H1 (cell line): Measurements from ENCODE around the gene SPATA22. TPM values are rescaled to one million over a fixed set of nuclear protein-coding genes. Genes with fewer than 3 reads are reported as not detected.

ENCODE experiments used
- ATF2 ChIP-seq: IDR thresholded peaks from 2 replicates; pipeline ENCODE4 v1.6.1; 2012; ENCODE audit warnings: low read length, inconsistent platforms
- HDAC2 ChIP-seq, 2 experiments: fragments of 300-600 bp in 1 of 2; sonication (generic) in 1 of 2; IDR thresholded peaks; 2 replicates each; pipeline ENCODE4 v1.6.1; 2011 to 2012; ENCODE audit warnings: low read depth in 2 of 2, low read length in 2 of 2, mild to moderate bottlenecking in 2 of 2, moderate library complexity in 2 of 2, borderline replicate concordance in 1 of 2, inconsistent platforms in 1 of 2
- KDM4A ChIP-seq: IDR thresholded peaks from one replicate; pipeline ENCODE4 v1.7.1; 2012; ENCODE audit warnings: low read depth, mild to moderate bottlenecking, moderate library complexity, low read length, inconsistent platforms; ENCODE audit not compliant: severe bottlenecking
- RXRA ChIP-seq: IDR thresholded peaks from 2 replicates; pipeline ENCODE4 v1.6.1; 2011; ENCODE audit warnings: low read depth, mild to moderate bottlenecking, low read length, moderate library complexity; ENCODE audit not compliant: insufficient read depth
- SAP30 ChIP-seq: fragments of 300-600 bp; sonication (generic); IDR thresholded peaks from 2 replicates; pipeline ENCODE4 v1.7.1; 2012; ENCODE audit warnings: low read length, moderate library complexity, mild to moderate bottlenecking, inconsistent platforms; ENCODE audit not compliant: insufficient read depth, insufficient replicate concordance
- SIRT6 ChIP-seq: IDR thresholded peaks from one replicate; pipeline ENCODE4 v1.7.1; 2012; ENCODE audit warnings: low read length, inconsistent platforms
- SP4 ChIP-seq: IDR thresholded peaks from 2 replicates; pipeline ENCODE4 v1.6.1; 2012; ENCODE audit warnings: low read length, inconsistent platforms
- TAF1 ChIP-seq: IDR thresholded peaks from 2 replicates; pipeline ENCODE4 v1.6.1; 2011; ENCODE audit warnings: mild to moderate bottlenecking, low read depth, low read length
- TCF12 ChIP-seq: IDR thresholded peaks from 2 replicates; pipeline ENCODE4 v1.6.1; 2011; ENCODE audit warnings: low read depth, mild to moderate bottlenecking, low read length
- polyA plus RNA-seq, 7 experiments: library from polyadenylated mRNA; depleted of rRNA in 3 of 7; stranded (reverse) in 5 of 7; unstranded in 2 of 7; fragments of >200 nt in 5 of 7; fragments of 200-250 nt in 2 of 7; gene quantifications; 1 replicate in 5 of 7; 2 replicates in 1 of 7; 4 replicates in 1 of 7; pipeline versions ENCODE4 v1.2.1 to v1.2.3, GENCODE V29; 2011 to 2013; ENCODE audit warnings: missing spikeins in 2 of 7, mixed read lengths in 2 of 7
- total RNA-seq: library from RNA; stranded (reverse); fragmentation: NEBNext Ultra II Directional; extraction: Animal tissue kit (Norgen Biotek cat#: 25700); gene quantifications from 2 replicates; pipeline ENCODE4 v1.2.1, GENCODE V29; 2021
- TF ChIP-seq, protein P1 (sequence below): fragments of 300-600 bp; sonication (generic); IDR thresholded peaks from 2 replicates; pipeline ENCODE4 v1.7.1; 2012; ENCODE audit warnings: low read length, moderate library complexity, mild to moderate bottlenecking, inconsistent platforms; ENCODE audit not compliant: insufficient replicate concordance

Gene SPATA22
- total and polyA plus RNA-seq, 2 of the 8 experiments (the other 6 are each of a cell fraction or from before 2014, with no cell fraction given), result 0.06 TPM; not detected in 1

- TF ChIP-seq, protein P1, sequence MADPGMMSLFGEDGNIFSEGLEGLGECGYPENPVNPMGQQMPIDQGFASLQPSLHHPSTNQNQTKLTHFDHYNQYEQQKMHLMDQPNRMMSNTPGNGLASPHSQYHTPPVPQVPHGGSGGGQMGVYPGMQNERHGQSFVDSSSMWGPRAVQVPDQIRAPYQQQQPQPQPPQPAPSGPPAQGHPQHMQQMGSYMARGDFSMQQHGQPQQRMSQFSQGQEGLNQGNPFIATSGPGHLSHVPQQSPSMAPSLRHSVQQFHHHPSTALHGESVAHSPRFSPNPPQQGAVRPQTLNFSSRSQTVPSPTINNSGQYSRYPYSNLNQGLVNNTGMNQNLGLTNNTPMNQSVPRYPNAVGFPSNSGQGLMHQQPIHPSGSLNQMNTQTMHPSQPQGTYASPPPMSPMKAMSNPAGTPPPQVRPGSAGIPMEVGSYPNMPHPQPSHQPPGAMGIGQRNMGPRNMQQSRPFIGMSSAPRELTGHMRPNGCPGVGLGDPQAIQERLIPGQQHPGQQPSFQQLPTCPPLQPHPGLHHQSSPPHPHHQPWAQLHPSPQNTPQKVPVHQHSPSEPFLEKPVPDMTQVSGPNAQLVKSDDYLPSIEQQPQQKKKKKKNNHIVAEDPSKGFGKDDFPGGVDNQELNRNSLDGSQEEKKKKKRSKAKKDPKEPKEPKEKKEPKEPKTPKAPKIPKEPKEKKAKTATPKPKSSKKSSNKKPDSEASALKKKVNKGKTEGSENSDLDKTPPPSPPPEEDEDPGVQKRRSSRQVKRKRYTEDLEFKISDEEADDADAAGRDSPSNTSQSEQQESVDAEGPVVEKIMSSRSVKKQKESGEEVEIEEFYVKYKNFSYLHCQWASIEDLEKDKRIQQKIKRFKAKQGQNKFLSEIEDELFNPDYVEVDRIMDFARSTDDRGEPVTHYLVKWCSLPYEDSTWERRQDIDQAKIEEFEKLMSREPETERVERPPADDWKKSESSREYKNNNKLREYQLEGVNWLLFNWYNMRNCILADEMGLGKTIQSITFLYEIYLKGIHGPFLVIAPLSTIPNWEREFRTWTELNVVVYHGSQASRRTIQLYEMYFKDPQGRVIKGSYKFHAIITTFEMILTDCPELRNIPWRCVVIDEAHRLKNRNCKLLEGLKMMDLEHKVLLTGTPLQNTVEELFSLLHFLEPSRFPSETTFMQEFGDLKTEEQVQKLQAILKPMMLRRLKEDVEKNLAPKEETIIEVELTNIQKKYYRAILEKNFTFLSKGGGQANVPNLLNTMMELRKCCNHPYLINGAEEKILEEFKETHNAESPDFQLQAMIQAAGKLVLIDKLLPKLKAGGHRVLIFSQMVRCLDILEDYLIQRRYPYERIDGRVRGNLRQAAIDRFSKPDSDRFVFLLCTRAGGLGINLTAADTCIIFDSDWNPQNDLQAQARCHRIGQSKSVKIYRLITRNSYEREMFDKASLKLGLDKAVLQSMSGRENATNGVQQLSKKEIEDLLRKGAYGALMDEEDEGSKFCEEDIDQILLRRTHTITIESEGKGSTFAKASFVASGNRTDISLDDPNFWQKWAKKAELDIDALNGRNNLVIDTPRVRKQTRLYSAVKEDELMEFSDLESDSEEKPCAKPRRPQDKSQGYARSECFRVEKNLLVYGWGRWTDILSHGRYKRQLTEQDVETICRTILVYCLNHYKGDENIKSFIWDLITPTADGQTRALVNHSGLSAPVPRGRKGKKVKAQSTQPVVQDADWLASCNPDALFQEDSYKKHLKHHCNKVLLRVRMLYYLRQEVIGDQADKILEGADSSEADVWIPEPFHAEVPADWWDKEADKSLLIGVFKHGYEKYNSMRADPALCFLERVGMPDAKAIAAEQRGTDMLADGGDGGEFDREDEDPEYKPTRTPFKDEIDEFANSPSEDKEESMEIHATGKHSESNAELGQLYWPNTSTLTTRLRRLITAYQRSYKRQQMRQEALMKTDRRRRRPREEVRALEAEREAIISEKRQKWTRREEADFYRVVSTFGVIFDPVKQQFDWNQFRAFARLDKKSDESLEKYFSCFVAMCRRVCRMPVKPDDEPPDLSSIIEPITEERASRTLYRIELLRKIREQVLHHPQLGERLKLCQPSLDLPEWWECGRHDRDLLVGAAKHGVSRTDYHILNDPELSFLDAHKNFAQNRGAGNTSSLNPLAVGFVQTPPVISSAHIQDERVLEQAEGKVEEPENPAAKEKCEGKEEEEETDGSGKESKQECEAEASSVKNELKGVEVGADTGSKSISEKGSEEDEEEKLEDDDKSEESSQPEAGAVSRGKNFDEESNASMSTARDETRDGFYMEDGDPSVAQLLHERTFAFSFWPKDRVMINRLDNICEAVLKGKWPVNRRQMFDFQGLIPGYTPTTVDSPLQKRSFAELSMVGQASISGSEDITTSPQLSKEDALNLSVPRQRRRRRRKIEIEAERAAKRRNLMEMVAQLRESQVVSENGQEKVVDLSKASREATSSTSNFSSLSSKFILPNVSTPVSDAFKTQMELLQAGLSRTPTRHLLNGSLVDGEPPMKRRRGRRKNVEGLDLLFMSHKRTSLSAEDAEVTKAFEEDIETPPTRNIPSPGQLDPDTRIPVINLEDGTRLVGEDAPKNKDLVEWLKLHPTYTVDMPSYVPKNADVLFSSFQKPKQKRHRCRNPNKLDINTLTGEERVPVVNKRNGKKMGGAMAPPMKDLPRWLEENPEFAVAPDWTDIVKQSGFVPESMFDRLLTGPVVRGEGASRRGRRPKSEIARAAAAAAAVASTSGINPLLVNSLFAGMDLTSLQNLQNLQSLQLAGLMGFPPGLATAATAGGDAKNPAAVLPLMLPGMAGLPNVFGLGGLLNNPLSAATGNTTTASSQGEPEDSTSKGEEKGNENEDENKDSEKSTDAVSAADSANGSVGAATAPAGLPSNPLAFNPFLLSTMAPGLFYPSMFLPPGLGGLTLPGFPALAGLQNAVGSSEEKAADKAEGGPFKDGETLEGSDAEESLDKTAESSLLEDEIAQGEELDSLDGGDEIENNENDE, result no peak
- TF ChIP-seq SIRT6, result no peak
- TF ChIP-seq SAP30, result no peak
- no peak for TF ChIP-seq TCF12
- no peak for TF ChIP-seq KDM4A
- TF ChIP-seq SP4, result no peak
- no peak for TF ChIP-seq TAF1
- TF ChIP-seq ATF2, result no peak
- TF ChIP-seq HDAC2 (IDR thresholded peaks at IDR 0.05; ENCODE audit: borderline replicate concordance in 1 of 2, low read depth in 2 of 2, low read length in 2 of 2), result no peak
- TF ChIP-seq RXRA, result no peak
These were observed 71.6 kb downstream of the SPATA22 start (continued) for GRCh38 chr17:3400055-3400454.
